DMS79 treated with DMSO at 0.1 percent for 48 hours (cell line): ENCODE data around the gene SEPTIN5.
"Not testable (repeated sequence)": the region's sequence is repeated elsewhere in the genome, so short reads cannot be mapped to it uniquely, and the experiment has no call there.

Source experiments
- DNase-seq: peaks from one replicate; lab custom pipeline; 2025; lab: John Stamatoyannopoulos, UW

The SEPTIN5 gene

DNA sequence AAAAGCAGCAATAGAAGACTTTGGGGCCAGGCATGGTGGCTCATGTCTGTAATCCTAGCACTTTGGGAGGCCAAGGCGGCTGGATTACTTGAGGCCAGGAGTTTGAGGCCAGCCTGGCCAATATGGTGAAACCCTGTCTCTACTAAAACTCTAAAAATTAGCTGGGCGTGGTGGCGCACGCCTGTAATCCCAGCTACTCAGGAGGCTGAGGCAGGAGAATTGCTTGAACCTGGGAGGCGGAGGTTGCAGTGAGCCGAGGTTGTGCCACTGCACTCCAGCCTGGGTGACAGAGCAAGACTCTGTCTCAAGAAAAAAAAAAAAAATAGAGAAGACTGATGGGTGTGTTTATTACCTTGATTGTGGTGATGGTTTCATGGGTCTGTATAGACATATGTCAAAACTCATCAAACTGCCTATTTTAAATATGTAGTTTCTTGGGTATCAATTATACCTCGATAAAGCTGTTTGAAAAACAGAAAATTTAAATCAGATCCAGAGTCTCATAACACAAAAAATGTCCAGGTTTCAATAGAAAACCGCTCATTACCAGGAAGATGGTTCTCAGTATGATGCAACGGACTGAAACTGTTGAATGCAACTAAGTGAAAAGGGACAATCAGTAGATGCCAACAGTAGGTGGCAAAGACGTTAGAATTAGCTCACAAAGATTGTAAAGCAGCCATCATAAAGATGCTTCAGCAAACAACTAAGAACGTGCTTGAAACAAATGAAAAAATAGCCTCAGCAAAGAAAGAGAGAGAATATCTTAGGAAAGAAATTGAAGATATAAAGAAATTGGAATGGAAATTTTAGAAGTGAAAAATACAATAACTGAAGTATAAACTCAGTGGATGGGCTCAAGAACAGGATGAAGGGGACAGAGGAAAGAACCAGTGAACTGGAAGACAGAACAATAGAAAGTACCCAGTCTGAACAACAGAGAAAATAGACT lies 33.1 kb upstream of the SEPTIN5 start:
- no peak for DNase-seq

GRCh38 chr22:19681863-19682245 lies 32.4 kb upstream of the SEPTIN5 start:
- DNase-seq = no peak

DNA sequence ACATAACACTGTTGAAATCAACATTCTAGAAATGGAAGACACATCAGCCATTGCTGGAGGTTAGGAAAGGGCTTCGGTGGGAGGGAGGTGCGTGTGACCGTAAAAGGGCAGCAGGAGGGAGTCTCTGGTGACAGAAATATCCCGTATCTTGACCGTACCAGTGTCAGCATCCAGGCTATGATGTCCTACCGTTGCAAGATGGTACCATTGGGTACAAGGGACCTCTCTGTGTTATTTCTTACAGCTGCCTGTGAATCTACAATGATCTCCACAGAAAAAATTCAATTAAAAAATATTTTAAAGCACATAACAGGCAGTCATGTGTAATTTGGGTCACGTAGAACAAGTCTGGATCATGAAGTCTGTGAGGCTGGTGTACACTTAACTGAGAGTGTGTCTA lies 27.4 kb upstream of the SEPTIN5 start:
- no peak for DNase-seq

GRCh38 chr22:19687561-19688300 lies 26.6 kb upstream of the SEPTIN5 start:
- peak; percentile 10 for DNase-seq

DNA sequence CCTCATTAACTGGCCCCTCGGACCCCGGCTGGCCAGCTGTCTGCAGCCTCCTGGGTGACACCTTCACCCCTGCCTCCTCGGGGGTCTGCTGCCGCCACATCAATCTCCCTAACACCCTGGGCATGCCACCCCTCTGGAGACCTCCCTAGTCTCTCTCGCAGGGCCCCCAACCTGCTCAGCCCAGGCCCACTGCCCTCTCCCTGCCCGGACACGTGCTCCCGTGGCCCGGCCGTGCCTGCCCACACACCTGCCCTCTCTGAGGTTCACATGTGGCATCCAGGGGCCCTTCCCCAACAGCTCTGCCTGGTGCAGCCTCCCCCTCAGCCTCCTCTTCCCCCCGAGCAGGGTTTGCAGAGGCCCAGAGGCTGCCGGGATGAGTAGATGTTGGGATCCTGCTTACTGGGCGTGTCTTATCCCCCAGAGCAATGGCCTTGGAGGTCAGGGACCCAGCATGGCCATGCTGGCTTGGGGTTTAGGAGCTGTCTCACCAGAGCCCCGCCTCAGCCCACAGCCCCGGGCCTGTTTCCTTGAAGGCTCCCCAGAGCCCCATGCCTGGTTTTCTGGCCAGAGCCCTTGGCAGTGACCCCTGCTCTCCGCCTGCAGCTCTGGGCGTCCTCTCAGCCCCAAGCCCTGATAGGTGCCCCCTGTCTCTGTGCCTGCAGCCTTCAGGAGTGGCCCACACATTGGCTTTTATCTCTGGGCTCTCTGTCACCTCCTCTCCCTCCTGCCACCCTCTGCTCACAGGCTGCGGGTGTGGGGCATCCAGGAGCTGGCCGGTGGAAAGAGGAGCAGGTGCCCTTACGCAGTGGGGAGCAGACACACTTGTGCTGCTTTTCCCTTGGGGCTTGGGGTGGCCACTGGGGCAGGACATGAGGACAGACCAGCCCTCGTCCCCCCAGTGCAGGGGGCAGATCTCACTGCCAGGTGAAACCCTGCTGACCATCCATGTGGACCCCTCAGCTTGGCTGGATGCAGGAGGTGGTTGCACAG lies 25.7 kb upstream of the SEPTIN5 start:
- no peak for DNase-seq

- no peak for DNase-seq
Observed at GRCh38 chr22:19689408-19689807, 24.9 kb upstream of the SEPTIN5 start.

DNA sequence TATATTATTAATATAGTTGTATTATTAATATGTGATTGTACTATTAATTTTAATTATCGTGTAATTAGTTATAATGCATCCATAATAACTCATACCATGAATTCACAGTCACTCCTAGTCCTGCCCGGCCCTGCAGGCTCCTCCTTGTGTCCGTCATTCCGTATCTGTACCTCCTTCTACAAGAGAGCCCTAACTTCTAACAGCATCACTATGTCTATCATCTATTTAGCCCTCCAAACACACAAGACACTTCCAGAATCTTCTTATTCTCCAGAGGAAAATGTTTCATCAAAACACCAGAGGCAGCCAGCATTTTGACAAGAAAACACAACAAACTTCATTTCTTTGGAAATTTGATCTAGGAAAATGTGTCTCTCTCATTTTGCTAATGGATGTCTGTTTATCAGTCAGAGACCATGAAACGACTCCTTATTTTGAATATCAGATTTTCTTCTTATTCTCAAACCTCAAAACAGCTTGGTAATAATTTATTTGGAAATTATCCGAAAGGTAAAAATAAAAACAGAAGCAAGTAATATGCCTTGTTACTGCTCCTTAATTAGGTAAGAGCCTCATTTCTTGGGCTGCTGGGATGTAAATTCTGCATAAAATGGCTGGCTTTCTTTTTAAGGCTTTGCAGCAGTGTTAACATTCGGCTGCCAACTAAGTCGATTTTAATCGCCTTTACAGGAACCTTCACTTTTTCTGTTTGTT lies 23.1 kb upstream of the SEPTIN5 start:
- no peak for DNase-seq

- DNase-seq = no peak
Observed at GRCh38 chr22:19691721-19692341, 22.5 kb upstream of the SEPTIN5 start.

DNA sequence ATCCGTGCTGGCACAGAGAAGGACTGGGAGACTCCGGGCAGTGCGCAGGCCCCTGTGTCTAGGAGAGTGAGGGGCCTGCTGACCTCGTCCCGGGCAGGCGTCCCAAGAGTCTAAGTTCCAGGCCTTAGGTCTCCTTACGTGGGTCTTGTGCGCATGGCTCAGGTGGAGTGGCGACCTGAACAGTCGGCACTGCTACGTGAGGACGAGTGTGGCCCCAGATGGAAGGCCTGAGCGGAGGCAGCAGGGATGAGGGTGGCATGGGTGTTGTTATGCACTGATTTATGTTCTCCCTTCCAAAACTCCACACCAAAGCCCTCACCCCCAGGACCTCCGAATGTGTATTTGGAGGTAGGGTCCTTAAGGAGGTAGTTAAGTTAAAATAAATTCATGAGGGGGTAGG lies 20.7 kb upstream of the SEPTIN5 start:
- no peak for DNase-seq

GRCh38 chr22:19693981-19694670 lies 20.2 kb upstream of the SEPTIN5 start:
- DNase-seq = no peak

- no peak for DNase-seq
Observed at GRCh38 chr22:19694696-19695095, 19.6 kb upstream of the SEPTIN5 start.

- DNase-seq = no peak
Observed at GRCh38 chr22:19696504-19697276, 17.6 kb upstream of the SEPTIN5 start.

GRCh38 chr22:19697871-19698270 lies 16.4 kb upstream of the SEPTIN5 start:
- DNase-seq = not testable (repeated sequence)

GRCh38 chr22:19700790-19701419 lies 13.4 kb upstream of the SEPTIN5 start:
- no peak for DNase-seq

- no peak for DNase-seq
Observed at GRCh38 chr22:19701420-19702145, 12.7 kb upstream of the SEPTIN5 start.

GRCh38 chr22:19703869-19704268 lies 10.4 kb upstream of the SEPTIN5 start:
- DNase-seq = no peak

DNA sequence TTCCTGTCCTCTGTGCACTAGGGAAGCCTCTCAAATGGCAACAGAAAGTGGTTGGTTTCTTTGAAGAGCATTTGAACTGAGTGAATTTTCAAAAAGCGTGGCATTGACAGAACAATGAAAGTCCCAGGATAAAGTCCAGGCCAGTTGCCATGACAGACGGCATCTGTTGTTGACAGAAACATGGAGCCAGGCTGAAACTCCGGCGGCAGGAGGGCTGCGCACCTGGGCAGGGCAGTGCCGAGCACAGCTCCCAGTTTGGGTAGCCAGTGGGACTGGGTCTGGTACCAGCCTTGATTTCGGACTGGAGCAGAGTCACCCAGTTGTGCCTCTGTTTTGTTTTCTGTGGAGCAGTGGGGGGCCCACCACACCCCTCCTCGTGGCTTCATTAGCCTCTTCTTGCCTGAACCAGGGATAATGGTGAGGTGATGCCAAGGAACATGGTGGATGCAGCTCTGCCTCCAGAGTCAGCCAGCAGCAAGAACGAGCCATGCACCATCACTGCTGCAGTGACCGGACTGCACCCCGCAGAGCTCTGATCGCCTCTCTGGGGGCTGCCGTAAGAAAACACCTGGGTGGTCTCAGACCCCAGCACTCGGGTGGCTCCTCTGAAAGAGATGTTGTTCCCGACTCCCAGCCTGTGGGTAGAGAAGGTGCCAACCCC lies 9.8 kb upstream of the SEPTIN5 start:
- DNase-seq = peak; percentile 12
